ENCODE results near the gene ABCA13. TPM values are rescaled to one million over a fixed set of nuclear protein-coding genes. Genes with fewer than 3 reads are reported as not detected.
A peak's percentile ranks its signal among the peaks of the same experiment; 100 is the strongest.

Gene ABCA13
- total RNA-seq, 1 donor from 2014 or later: 0.34 TPM

DNA sequence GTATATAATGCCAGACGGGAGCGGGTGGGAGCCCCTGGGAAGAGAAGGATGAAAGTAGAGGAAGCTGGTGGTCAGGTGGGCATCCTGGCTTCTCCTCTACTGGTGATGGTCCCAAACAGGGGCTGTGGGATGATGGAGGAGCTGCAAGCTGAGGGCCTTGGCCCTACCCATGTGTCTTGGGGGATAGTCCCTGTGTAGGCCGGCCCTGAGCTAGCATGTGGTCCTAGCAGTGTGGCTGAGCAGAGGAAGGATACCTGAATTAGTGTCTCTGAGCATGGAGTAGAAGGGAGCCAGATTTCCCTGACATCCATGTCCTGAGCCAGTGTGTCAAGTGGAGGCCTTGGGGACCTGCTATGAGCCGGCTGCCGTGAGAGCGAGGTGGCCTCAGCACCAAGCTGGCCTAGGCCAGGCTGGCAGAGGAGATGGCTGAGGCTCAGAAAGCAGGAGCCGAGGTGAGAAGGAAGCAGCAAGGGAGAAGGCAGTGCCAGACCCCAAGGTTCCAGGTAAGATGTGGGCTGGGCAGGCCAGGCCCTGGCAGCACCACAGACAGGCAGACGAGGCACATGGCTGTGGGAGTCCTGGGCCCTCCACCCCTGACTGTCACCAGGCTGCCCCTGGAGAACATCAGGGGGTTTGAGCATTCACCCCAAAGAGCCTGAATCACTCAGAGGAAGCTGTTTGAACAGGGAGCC is 150.2 kb downstream of the ABCA13 start:
- H3K4me3 ChIP-seq (ENCODE audit: insufficient read depth, low read depth, low read length): no peak overlapping the region
- H3K27ac ChIP-seq (ENCODE audit: low read depth, low read length): no peak overlapping the region
- H3K79me2 ChIP-seq (ENCODE audit: insufficient read depth, low read length): no peaks in the 10 kb centered on the region
- peaks cover 3% of the 10 kb centered on the region for H3K9me3 Mint-ChIP-seq (ENCODE audit: unreplicated experiment)
- DNase-seq (ENCODE audit: low read depth) (no peak), FAIRE-seq (no peak)
- no peaks in the 10 kb centered on the region for H3K27me3 ChIP-seq (ENCODE audit: insufficient read depth, low read length)
- no peaks in the 10 kb centered on the region for H3K36me3 Mint-ChIP-seq (ENCODE audit: low read depth, unreplicated experiment)
- peaks cover 6% of the 10 kb centered on the region for H3K9me3 ChIP-seq (ENCODE audit: insufficient read depth, low read depth, low read length)
- H3K9ac ChIP-seq (ENCODE audit: low read length): no peak overlapping the region
- H3K36me3 ChIP-seq (ENCODE audit: insufficient read depth, low read length): no peaks in the 10 kb centered on the region
- H2AFZ ChIP-seq (ENCODE audit: low read depth, low read length): no peak overlapping the region
- no peak overlapping the region for H3K27ac Mint-ChIP-seq (ENCODE audit: unreplicated experiment)
- H3K4me1 ChIP-seq (ENCODE audit: insufficient read depth, low read length): no peaks in the 10 kb centered on the region
- TF ChIP-seq, protein P1, sequence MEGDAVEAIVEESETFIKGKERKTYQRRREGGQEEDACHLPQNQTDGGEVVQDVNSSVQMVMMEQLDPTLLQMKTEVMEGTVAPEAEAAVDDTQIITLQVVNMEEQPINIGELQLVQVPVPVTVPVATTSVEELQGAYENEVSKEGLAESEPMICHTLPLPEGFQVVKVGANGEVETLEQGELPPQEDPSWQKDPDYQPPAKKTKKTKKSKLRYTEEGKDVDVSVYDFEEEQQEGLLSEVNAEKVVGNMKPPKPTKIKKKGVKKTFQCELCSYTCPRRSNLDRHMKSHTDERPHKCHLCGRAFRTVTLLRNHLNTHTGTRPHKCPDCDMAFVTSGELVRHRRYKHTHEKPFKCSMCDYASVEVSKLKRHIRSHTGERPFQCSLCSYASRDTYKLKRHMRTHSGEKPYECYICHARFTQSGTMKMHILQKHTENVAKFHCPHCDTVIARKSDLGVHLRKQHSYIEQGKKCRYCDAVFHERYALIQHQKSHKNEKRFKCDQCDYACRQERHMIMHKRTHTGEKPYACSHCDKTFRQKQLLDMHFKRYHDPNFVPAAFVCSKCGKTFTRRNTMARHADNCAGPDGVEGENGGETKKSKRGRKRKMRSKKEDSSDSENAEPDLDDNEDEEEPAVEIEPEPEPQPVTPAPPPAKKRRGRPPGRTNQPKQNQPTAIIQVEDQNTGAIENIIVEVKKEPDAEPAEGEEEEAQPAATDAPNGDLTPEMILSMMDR (IDR thresholded peaks at IDR 0.05; ENCODE audit: insufficient read depth, low read depth, low read length): no peak
- no peak for TF ChIP-seq EZH2 (IDR thresholded peaks at IDR 0.05; ENCODE audit: insufficient read depth, low read length)
- H3K27me3 Mint-ChIP-seq (ENCODE audit: low read depth, unreplicated experiment): no peaks in the 10 kb centered on the region
- H4K20me1 ChIP-seq (ENCODE audit: insufficient read depth, low read length): no peaks in the 10 kb centered on the region
- H3K4me1 Mint-ChIP-seq (ENCODE audit: low read depth, unreplicated experiment): no peaks in the 10 kb centered on the region
- no peak overlapping the region for H3K4me3 Mint-ChIP-seq (ENCODE audit: unreplicated experiment)
- no peak overlapping the region for H3K4me2 ChIP-seq (ENCODE audit: low read length)

DNA sequence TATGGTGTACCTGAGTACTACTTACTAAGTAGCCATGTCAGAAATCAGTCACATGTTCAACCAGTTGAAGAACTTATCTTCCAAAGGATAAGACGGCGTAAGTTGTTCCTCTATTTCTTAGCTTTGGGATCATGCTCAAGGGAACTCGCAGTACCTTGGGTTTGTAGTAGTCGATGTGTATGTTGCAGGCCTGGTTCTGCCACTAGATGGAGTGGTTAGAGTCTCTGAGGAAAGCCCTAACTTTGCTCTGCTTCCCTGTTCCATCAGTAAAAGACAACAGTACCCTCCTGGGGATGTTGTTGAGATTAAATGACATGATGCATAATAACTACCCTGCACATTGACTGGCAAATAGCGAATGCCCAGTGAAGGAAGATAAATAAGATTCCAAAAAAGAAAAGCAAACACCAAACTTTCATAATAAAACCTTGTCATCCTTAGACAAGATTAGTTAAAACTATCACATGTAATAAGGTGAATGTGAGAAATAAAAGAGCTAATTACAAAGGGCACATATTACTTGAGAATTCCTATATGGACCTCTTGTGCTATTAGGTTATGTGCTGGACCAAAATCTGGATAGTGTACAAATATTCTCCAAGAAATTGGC is 165.9 kb downstream of the ABCA13 start:
- Histone ChIP-seq H3K4me2 (ENCODE audit: low read length) (no peak overlapping the region), H3K27me3 (ENCODE audit: insufficient read depth, low read length) (no peaks in the 10 kb centered on the region), H3K27ac (ENCODE audit: low read depth, low read length) (no peak overlapping the region), H3K4me1 (ENCODE audit: insufficient read depth, low read length) (no peaks in the 10 kb centered on the region), H3K9ac (ENCODE audit: low read length) (no peak overlapping the region), H3K4me3 (ENCODE audit: insufficient read depth, low read depth, low read length) (no peak overlapping the region), H3K9me3 (ENCODE audit: insufficient read depth, low read depth, low read length) (no peaks in the 10 kb centered on the region), H4K20me1 (ENCODE audit: insufficient read depth, low read length) (no peaks in the 10 kb centered on the region), H2AFZ (ENCODE audit: low read depth, low read length) (no peak overlapping the region), H3K79me2 (ENCODE audit: insufficient read depth, low read length) (no peaks in the 10 kb centered on the region), H3K36me3 (ENCODE audit: insufficient read depth, low read length) (no peaks in the 10 kb centered on the region)
- Mint-ChIP-seq H3K9me3 (ENCODE audit: unreplicated experiment) (no peaks in the 10 kb centered on the region), H3K27ac (ENCODE audit: unreplicated experiment) (no peak overlapping the region), H3K4me1 (ENCODE audit: low read depth, unreplicated experiment) (no peaks in the 10 kb centered on the region), H3K36me3 (ENCODE audit: low read depth, unreplicated experiment) (no peaks in the 10 kb centered on the region), H3K27me3 (ENCODE audit: low read depth, unreplicated experiment) (no peaks in the 10 kb centered on the region), H3K4me3 (ENCODE audit: unreplicated experiment) (no peak overlapping the region)
- FAIRE-seq: no peak
- DNase-seq (ENCODE audit: low read depth): peak; percentile 2
- no peak for TF ChIP-seq EZH2 (IDR thresholded peaks at IDR 0.05; ENCODE audit: insufficient read depth, low read length)
- TF ChIP-seq, protein P1 (IDR thresholded peaks at IDR 0.05; ENCODE audit: insufficient read depth, low read depth, low read length): peak; percentile 62

DNA sequence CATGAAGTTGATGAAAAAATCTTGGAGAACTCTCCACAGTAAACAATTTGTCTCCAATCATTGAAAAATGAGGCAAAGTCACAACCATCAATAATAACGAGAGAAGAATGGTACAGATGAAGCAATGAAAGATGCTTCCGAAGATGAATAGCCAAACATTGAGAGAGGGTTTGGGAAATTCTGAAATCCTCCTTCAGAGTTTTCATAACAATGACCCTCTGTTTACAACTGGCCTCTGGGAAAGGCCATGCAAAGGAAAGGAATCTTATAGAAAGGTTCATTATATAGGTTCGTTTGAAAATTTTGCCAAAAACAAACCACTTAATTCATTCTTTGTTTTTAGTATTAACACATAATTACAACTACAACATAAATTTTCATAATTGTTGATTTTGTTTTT is 166.5 kb downstream of the ABCA13 start:
- Histone ChIP-seq H4K20me1 (ENCODE audit: insufficient read depth, low read length) (no peaks in the 10 kb centered on the region), H2AFZ (ENCODE audit: low read depth, low read length) (no peak overlapping the region), H3K27me3 (ENCODE audit: insufficient read depth, low read length) (no peaks in the 10 kb centered on the region), H3K4me2 (ENCODE audit: low read length) (no peak overlapping the region), H3K9ac (ENCODE audit: low read length) (no peak overlapping the region), H3K9me3 (ENCODE audit: insufficient read depth, low read depth, low read length) (no peaks in the 10 kb centered on the region), H3K79me2 (ENCODE audit: insufficient read depth, low read length) (no peaks in the 10 kb centered on the region), H3K36me3 (ENCODE audit: insufficient read depth, low read length) (no peaks in the 10 kb centered on the region), H3K27ac (ENCODE audit: low read depth, low read length) (no peak overlapping the region), H3K4me1 (ENCODE audit: insufficient read depth, low read length) (no peaks in the 10 kb centered on the region), H3K4me3 (ENCODE audit: insufficient read depth, low read depth, low read length) (no peak overlapping the region)
- TF ChIP-seq, protein P1 (IDR thresholded peaks at IDR 0.05; ENCODE audit: insufficient read depth, low read depth, low read length): no peak
- no peak for TF ChIP-seq EZH2 (IDR thresholded peaks at IDR 0.05; ENCODE audit: insufficient read depth, low read length)
- H3K4me3 Mint-ChIP-seq (ENCODE audit: unreplicated experiment): no peak overlapping the region
- no peaks in the 10 kb centered on the region for H3K27me3 Mint-ChIP-seq (ENCODE audit: low read depth, unreplicated experiment)
- H3K27ac Mint-ChIP-seq (ENCODE audit: unreplicated experiment): no peak overlapping the region
- FAIRE-seq: no peak
- H3K9me3 Mint-ChIP-seq (ENCODE audit: unreplicated experiment): no peaks in the 10 kb centered on the region
- no peak for DNase-seq (ENCODE audit: low read depth)
- H3K36me3 Mint-ChIP-seq (ENCODE audit: low read depth, unreplicated experiment): no peaks in the 10 kb centered on the region
- no peaks in the 10 kb centered on the region for H3K4me1 Mint-ChIP-seq (ENCODE audit: low read depth, unreplicated experiment)
